GM18498 (cell line): Measurements from ENCODE around the gene SLPI.

ENCODE experiments used
- ATAC-seq: cut with Tn5 transposase; IDR thresholded peaks from one replicate; pipeline ENCODE4 v1.9.1; 2021; ENCODE audit warnings: mild to moderate bottlenecking, moderate library complexity; ENCODE audit not compliant: unreplicated experiment

SLPI gene

DNA sequence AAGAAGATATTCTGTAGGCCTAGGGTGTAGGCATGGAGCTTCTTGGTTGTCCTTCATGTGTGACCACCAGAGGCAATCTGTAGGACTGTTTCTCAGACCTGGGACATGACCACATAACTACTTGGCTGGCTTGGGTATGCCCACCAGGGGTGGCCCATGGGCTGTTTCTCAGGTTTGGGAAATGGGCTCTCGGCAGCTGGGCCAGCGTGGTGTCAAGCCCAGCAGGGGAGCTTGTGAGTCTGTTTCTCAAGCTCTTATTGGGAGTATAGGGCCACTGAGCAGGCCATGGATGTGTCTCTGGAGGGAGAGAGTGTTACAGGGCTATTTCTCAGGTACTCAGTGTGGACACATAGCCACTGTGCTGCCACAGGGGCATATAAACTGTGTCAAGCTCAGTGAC lies 35.7 kb downstream of the SLPI start:
- ATAC-seq = no peak

DNA sequence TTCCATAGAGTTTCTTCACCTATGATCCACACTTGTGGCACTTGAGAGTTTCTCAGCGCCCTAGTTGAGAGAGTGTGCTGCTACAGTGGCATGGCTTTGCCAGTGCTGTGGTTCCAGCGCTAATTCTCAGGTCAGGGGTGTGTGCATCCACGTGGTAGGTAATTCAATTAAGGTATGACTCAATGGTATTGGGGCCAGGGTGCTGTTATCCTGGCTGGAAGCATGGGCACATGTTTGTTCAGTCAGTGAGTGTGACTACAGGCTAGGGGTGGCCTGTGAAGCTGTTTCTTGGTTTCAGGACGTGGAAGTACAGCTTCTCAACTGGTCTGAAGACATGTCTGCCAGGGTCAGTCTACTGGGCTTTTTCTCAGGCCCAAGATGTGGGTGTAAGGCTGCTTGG lies 36.2 kb downstream of the SLPI start:
- no peak for ATAC-seq

GRCh38 chr20:45212836-45213235 lies 41.5 kb downstream of the SLPI start:
- ATAC-seq = no peak

- ATAC-seq = no peak
Observed at GRCh38 chr20:45211569-45212474, 42.5 kb downstream of the SLPI start.

- ATAC-seq = no peak
Observed at GRCh38 chr20:45209924-45210323, 44.4 kb downstream of the SLPI start.

GRCh38 chr20:45206725-45207124 lies 47.6 kb downstream of the SLPI start, which contains the start of gene SEMG1:
Gene SEMG1, plus strand, starts transcription at chr20:45207033. Its CDS starts 21 bp downstream, at chr20:45207054.
- no peak for ATAC-seq
